ENCODE data around the gene RASGRP4. TPM values are rescaled to one million over a fixed set of nuclear protein-coding genes. Genes with fewer than 3 reads are reported as not detected.
A peak's percentile ranks its signal among the peaks of the same experiment; 100 is the strongest.

RASGRP4 gene
- total RNA-seq, 2 donors from 2014 or later: 0.09 TPM; not detected in 1

DNA sequence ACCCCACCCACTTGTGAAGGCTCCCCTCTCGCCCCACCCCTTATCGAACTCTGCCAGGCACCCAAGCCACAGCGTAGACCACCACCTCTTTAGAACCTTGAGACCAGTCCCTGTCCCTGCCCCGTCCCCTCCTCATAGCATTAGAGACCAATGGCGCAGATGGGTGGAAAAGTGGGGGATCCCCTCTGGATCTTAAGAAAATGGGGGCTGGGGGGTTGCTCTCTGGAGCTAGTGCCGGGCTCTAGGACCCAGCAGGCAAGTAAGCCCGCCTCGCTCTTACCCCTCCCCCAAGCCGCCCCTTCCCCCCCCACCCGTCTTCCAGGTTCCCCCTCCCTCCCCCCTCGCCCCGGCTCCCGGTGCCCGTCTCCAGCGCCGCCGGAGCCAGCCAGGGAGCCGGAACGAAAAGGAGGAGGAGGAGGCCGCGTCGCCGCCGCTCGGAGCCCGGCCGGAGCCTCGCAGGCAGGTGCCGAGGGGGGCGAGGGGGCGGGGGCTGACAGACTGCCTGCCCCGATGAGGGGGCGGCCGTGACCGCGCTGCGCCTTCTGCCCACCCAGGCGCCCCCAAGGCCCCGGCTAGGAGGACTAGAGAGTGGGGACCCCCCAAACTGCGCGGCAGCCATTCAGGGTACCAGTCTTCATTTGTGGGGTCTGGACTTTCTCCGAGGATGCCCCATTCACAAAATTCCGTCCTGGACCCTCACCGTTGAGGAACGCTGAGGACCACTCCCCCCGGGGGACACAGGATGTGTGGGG is 37.5 kb downstream of the RASGRP4 start, which contains the start of gene SPRED3:
Gene SPRED3, plus strand, starts transcription at position 349 of the 752 bp plus-strand sequence. CDS start 1,606 bp downstream, outside the sequence.
- Histone ChIP-seq H3K9me3 (ENCODE audit: control insufficient read depth, low read length) (no peaks in the 10 kb centered on the region), H3K36me3 (ENCODE audit: control insufficient read depth, insufficient read depth, low read length) (peaks cover 6% of the 10 kb centered on the region), H3K27ac (ENCODE audit: low read depth, low read length) (peak within 1 kb of the TSS; percentile 78), H3K9ac (ENCODE audit: extremely low read depth, low read length, poor library complexity, severe bottlenecking) (peak within 1 kb of the TSS; percentile 69), H3K4me3 (ENCODE audit: low read length) (peak within 1 kb of the TSS; percentile 94), H3K4me1 (ENCODE audit: control insufficient read depth, insufficient read depth, low read length) (peaks cover 2% of the 10 kb centered on the region), H3K27me3 (ENCODE audit: control insufficient read depth, insufficient read depth, low read length, poor library complexity, severe bottlenecking) (no peaks in the 10 kb centered on the region)
- Mint-ChIP-seq H3K4me3 (peak within 1 kb of the TSS; percentile 77), H3K36me3 (ENCODE audit: low read depth) (peaks cover 17% of the 10 kb centered on the region), H3K9me3 (no peaks in the 10 kb centered on the region), H3K4me1 (peaks cover 8% of the 10 kb centered on the region), H3K27ac (peak within 1 kb of the TSS; percentile 94), H3K27me3 (ENCODE audit: insufficient read depth) (peaks cover 35% of the 10 kb centered on the region)
- no peak for DNase-seq
- TF ChIP-seq, protein P1, sequence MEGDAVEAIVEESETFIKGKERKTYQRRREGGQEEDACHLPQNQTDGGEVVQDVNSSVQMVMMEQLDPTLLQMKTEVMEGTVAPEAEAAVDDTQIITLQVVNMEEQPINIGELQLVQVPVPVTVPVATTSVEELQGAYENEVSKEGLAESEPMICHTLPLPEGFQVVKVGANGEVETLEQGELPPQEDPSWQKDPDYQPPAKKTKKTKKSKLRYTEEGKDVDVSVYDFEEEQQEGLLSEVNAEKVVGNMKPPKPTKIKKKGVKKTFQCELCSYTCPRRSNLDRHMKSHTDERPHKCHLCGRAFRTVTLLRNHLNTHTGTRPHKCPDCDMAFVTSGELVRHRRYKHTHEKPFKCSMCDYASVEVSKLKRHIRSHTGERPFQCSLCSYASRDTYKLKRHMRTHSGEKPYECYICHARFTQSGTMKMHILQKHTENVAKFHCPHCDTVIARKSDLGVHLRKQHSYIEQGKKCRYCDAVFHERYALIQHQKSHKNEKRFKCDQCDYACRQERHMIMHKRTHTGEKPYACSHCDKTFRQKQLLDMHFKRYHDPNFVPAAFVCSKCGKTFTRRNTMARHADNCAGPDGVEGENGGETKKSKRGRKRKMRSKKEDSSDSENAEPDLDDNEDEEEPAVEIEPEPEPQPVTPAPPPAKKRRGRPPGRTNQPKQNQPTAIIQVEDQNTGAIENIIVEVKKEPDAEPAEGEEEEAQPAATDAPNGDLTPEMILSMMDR (conservative IDR thresholded peaks at IDR 0.05): no peak
- WGBS, 2 experiments (ENCODE audit: insufficient coverage in 1 of 2, insufficient read length in 1 of 2): 0 to 1% methylated on average over 17 to 39 of the region's 46 CpGs

DNA sequence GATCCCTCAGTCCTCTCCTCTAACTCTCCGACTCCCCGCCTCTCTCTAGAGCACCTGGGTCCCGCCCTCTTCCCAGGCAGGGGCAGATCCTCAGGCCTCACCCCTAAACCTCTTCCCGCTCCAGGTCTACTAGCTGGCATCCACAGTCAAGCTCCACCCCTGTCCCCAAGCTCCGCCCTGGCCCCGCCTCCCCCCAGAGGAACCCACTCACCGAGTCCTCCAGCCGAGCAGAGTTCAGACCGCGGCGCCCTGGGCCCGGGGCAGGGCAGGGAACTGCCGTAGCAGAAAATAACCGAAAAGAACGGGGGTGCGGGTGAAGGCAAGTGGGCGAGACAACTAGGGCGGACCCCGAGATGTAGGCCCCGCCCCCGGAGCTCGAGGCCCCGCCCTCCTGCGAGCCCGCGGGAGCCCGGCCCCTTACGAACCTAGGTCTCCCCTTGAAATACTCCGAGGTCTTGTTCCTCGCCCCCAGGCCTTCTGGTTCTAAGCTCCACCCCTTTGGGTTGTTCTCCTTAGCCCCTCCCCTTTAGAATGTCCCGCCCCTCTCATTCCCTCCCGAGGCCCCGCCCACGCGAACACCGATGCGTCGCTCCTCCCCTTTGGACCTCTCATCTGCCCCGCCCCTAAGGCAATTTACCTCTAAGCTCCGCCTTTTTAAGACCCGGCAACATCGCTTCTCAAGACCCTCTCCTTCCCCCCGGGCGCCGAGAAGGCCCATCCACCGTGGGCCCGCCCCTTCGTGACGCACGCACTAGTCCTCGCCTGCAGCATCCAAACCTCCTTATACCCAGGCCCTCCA is 38.3 kb downstream of the RASGRP4 start, which contains the start of gene GGN:
Gene GGN, minus strand, starts transcription at position 485 of the 799 bp plus-strand sequence. CDS start 773 bp downstream, outside the sequence.
- H3K27ac ChIP-seq (ENCODE audit: low read depth, low read length): peak within 1 kb of the TSS; percentile 78
- peaks cover 23% of the 10 kb centered on the region for H3K36me3 Mint-ChIP-seq (ENCODE audit: low read depth)

More for the DNA sequence above, 38.3 kb downstream of the RASGRP4 start, which contains the start of gene GGN:
- peaks cover 8% of the 10 kb centered on the region for H3K4me1 Mint-ChIP-seq
- peak within 1 kb of the TSS; percentile 94 for H3K27ac Mint-ChIP-seq
- Histone ChIP-seq H3K9me3 (ENCODE audit: control insufficient read depth, low read length) (no peaks in the 10 kb centered on the region), H3K4me1 (ENCODE audit: control insufficient read depth, insufficient read depth, low read length) (peaks cover 2% of the 10 kb centered on the region), H3K9ac (ENCODE audit: extremely low read depth, low read length, poor library complexity, severe bottlenecking) (peak within 1 kb of the TSS; percentile 69), H3K4me3 (ENCODE audit: low read length) (peak within 1 kb of the TSS; percentile 94), H3K36me3 (ENCODE audit: control insufficient read depth, insufficient read depth, low read length) (peaks cover 13% of the 10 kb centered on the region), H3K27me3 (ENCODE audit: control insufficient read depth, insufficient read depth, low read length, poor library complexity, severe bottlenecking) (no peaks in the 10 kb centered on the region)
- DNase-seq: peak; percentile 99
- H3K9me3 Mint-ChIP-seq: no peaks in the 10 kb centered on the region
- TF ChIP-seq, protein P1 (conservative IDR thresholded peaks at IDR 0.05): no peak
- WGBS, 2 experiments (ENCODE audit: insufficient coverage in 1 of 2, insufficient read length in 1 of 2): 2 to 4% methylated on average over 18 to 51 of the region's 51 CpGs
- peaks cover 35% of the 10 kb centered on the region for H3K27me3 Mint-ChIP-seq (ENCODE audit: insufficient read depth)
- peak within 1 kb of the TSS; percentile 77 for H3K4me3 Mint-ChIP-seq
